Mesodermal cell (in vitro differentiated cells): ENCODE results near the gene TUBB4A.

ENCODE experiments used
- H3K27ac ChIP-seq: 2 replicates; pipeline ENCODE4 v1.7.0; 2013; ENCODE audit warnings: mild to moderate bottlenecking, low read depth, low read length, moderate library complexity; ENCODE audit not compliant: severe bottlenecking
- H3K36me3 ChIP-seq: 2 replicates; pipeline ENCODE4 v1.7.1; 2013; ENCODE audit warnings: mild to moderate bottlenecking, low read length, moderate library complexity; ENCODE audit not compliant: control insufficient read depth, insufficient read depth
- H3K4me1 ChIP-seq: one replicate; pipeline ENCODE4 v1.7.1; 2013; ENCODE audit warnings: mild to moderate bottlenecking, low read length; ENCODE audit not compliant: insufficient read depth, control insufficient read depth, poor library complexity, severe bottlenecking
- H3K4me3 ChIP-seq: 2 replicates; pipeline ENCODE4 v1.7.0; 2013; ENCODE audit warnings: low read length, control low read depth, mild to moderate bottlenecking; ENCODE audit not compliant: insufficient read depth, poor library complexity, severe bottlenecking; ENCODE audit errors: extremely low read depth
- H3K9me3 ChIP-seq: 2 replicates; pipeline ENCODE4 v1.7.1; 2013; ENCODE audit warnings: mild to moderate bottlenecking, low read length, moderate library complexity; ENCODE audit not compliant: control insufficient read depth
- WGBS, 2 experiments: methylation state at CpG; one replicate each; pipeline ENCODE4 v1.1.5; 2013; ENCODE audit warnings: missing lambda C conversion rate in 2 of 2; ENCODE audit not compliant: insufficient coverage in 2 of 2; 5-methylcytosine and 5-hydroxymethylcytosine counted together

Gene TUBB4A

DNA sequence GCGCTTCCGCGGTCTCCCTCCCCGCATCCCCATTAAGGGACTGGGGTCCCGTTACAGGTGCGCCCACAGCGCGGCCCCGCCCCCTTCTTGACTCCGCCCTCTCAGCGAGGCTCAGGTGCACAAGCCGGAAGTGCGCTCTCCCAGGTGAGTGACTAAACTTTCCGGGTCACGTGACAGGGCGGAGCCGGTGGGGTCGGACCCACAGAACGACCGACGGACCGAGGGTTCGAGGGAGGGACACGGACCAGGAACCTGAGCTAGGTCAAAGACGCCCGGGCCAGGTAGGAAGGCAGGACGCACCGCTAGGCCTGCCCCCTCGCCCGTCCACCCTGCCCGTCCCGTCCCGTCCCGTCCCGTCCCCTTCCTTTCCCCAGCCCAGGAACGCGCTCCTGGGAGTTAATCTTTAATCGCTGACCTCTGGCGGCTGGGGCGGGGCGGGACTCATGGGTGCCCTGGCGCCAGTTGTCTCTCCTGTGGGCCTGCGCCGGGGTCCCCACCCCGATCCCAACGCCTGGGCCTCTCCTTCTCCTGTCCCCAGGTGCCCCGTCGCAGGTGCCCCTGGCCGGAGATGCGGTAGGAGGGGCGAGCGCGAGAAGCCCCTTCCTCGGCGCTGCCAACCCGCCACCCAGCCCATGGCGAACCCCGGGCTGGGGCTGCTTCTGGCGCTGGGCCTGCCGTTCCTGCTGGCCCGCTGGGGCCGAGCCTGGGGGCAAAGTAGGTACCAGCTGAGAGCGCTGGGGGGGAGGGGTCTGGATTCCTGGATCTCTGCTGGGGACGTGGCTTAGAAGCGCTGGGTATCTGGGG, 37.8 kb downstream of the TUBB4A start, which contains the start of gene CRB3:
Gene CRB3, plus strand, starts transcription at position 202 of the 804 bp plus-strand sequence. Its CDS starts 431 bp downstream, at position 633.
- H3K9me3 ChIP-seq, result no peaks in the 10 kb centered on the region
- H3K27ac ChIP-seq, result no peak within 1 kb of the TSS
- WGBS, 2 experiments, result 3 to 5% methylated on average over 43 to 52 of the region's 65 CpGs
- no peaks in the 10 kb centered on the region for H3K36me3 ChIP-seq
- H3K4me3 ChIP-seq, result peak within 1 kb of the TSS; percentile 2
- H3K4me1 ChIP-seq, result no peaks in the 10 kb centered on the region

DNA sequence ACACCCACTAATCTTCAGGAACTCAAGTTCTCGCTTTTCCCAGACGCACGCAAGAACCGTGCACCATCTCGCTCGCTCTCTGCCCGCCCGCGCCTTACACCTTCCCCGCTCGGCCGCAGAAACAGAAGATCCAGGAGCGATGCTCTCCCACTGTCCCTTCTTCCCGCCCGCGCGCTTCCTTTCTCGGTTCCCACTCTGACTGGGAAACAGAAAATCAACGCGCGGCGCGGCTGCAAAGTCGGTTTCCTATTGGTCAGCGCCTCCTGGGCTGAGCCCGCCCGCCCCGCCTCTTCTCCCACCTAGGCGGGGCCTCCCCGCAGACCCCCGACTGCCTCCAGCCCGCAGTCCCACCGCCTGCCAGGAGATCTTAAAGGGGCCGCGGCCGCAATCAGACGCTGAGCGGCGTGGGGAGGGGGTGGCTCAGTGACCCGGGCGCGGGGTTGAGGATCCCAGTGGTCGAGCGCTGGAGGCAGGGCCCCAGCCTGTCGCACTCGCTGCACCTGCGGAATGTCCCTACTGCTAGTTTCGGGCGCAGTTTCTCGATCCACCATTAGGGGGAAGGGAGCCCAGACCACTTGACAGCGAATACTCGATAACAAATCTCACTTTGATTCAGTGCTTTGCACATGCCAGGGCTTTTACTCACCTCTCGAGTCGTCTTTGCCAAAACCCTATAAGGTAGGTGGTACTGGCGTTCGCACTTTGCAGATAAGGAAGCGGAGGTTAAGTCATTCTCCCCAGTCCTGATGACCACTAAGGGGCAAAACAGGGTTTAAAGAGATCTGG, 41.8 kb downstream of the TUBB4A start:
- H3K4me3 ChIP-seq, result peak overlapping the region; percentile 63
- WGBS, 2 experiments, result 0% methylated on average over 21 to 49 of the region's 57 CpGs
- peaks cover 8% of the 10 kb centered on the region for H3K4me1 ChIP-seq
- H3K27ac ChIP-seq, result peak overlapping the region; percentile 41
- H3K36me3 ChIP-seq, result peaks cover 14% of the 10 kb centered on the region
- H3K9me3 ChIP-seq, result peaks cover 2% of the 10 kb centered on the region

DNA sequence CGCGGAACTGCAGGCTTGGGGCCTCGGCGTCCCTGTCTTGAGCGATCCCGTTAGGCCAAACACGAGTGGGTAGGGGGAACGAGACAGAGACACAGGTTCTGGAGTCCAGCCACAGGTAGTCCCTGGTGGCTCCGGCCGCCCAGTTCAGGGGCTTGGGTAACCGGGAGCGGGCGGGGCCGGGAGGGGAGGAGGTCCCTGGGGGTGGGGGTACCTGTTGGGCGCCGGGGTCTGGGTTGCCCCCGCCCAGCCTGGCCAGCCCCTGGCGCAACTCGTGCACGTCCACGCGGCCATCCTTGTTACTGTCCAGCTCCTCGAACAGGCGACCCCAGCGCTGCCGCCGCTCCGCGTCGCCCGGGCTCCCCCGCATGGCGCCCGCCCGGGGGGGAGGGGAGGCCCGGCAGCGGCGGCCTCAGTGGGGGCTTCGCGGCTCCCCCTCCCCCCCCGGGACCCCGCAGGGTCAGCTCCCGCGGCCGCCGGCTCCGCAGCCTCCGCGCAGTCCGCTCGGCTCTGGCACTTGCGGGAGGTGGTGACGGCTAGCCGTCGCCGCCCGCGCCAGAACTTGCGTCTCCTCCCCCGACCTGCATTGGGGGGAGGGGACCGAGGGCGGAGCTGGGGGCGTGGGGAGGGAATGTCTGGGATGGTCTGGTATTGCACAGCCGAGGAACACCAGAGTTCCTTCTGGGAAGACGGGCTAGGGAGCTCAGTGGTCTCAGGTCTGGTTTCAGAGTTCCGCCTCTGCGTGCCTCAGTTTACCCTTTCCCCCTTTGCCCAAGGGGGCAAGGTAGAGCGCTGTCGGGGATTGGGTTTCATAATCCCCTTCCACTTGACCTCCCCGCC, 42.6 kb downstream of the TUBB4A start, which contains the start of gene SLC25A23:
Gene SLC25A23, minus strand, starts transcription at position 531 of the 837 bp plus-strand sequence. Its CDS starts 164 bp downstream, at position 367.
- Histone ChIP-seq H3K36me3 (peaks cover 22% of the 10 kb centered on the region), H3K27ac (peak within 1 kb of the TSS; percentile 41), H3K9me3 (peaks cover 10% of the 10 kb centered on the region), H3K4me1 (peaks cover 8% of the 10 kb centered on the region), H3K4me3 (peak within 1 kb of the TSS; percentile 63)
- WGBS, 2 experiments, result 0% methylated on average over 30 to 38 of the region's 70 CpGs

DNA sequence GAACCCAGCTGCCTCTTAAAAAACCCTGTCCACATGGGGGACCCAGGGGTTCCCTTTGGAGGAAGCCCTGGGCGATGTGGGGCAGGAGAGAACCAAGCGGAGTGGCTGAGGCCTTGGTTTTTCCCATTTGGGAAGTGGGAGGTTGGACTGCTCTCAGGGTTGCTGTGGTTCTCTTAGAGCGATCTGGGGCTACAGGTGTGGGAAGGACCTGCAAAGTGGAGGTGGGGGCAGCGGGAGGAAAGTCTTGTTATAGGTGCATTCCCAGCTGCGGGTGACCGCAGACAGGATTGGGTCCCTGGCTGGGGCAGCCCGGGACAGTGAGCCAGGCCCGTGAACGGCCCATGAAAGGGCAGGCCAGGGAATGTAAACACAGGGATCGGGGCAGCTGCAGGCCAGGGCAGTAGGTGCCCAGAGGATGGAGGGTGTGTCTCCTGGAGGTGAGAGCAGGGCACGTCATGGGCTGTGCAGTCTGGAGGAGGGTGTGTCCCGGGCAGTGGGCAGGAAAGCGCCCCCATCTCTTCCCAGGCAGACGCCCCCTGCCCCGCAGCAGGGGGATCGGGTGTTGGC, 43.3 kb downstream of the TUBB4A start:
- peak overlapping the region; percentile 63 for H3K4me3 ChIP-seq
- no peak overlapping the region for H3K27ac ChIP-seq
- H3K9me3 ChIP-seq, result peaks cover 17% of the 10 kb centered on the region
- peaks cover 29% of the 10 kb centered on the region for H3K36me3 ChIP-seq
- peaks cover 8% of the 10 kb centered on the region for H3K4me1 ChIP-seq
- WGBS, 2 experiments, result 47 to 50% methylated on average over 12 to 14 of the region's 16 CpGs

DNA sequence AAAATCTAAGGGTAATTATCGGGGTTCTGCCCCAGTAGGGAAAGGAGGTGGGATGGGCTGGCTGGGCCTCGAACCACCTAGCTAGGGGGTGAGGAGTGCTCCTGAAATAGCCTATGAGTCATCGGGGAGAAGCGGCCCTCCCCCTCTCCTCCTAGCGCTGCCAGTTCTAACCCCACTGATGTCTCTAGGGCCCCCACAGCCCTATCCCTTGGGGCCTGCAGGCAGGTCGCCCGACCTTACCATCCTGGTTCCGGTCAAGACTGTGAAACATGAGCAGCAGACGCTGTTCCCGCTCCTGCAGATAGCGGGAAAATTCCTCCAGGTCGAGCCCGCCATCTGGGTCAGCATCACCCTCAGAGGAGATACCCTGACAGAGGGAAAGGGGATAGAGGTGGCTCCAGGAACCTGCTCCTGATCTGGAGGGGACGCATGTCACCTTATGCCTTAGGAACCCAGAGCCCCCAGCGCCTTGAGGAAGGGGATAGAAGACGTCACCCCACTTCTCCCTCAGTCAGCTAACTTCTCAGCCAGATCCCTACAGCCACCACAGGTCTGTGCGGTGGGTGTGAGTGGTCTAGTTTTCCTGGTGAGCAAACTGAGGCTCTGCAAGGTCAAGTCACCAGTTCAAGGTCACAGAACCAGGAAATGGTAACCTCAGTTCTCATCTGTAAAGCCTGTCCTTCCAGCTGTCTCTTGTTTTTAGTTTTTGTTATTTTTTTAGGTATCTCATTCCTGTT, 44.0 kb downstream of the TUBB4A start:
- Histone ChIP-seq H3K36me3 (peaks cover 35% of the 10 kb centered on the region), H3K4me1 (peaks cover 8% of the 10 kb centered on the region), H3K27ac (no peak overlapping the region), H3K9me3 (peaks cover 20% of the 10 kb centered on the region), H3K4me3 (peak overlapping the region; percentile 63)
- 82 to 84% methylated on average over 11 to 14 of the region's 17 CpGs for WGBS, 2 experiments

DNA sequence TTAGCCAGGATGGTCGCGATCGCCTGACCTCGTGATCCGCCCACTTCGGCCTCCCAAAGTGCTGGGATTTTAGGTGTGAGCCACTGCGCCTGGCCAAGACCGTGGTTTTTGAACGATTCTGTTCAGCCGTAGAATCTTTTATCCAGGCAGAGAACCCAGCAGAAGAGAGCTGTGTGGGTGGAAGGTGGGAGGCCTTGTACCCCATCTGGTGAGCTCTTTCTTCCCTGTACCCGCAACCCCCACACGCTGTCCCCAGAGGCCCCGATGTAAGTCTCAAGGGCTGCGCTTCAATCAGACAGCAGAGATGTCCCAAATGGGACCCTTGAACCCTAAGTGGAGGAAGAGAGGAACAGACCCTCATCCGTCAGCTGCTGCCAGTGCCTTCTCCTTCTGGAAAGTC, 46.2 kb downstream of the TUBB4A start:
- Histone ChIP-seq H3K9me3 (peaks cover 20% of the 10 kb centered on the region), H3K4me1 (peaks cover 8% of the 10 kb centered on the region), H3K4me3 (no peak overlapping the region), H3K36me3 (peaks cover 48% of the 10 kb centered on the region), H3K27ac (no peak overlapping the region)
- WGBS, 2 experiments, result 94 to 99% methylated on average over 12 to 15 of the region's 15 CpGs

DNA sequence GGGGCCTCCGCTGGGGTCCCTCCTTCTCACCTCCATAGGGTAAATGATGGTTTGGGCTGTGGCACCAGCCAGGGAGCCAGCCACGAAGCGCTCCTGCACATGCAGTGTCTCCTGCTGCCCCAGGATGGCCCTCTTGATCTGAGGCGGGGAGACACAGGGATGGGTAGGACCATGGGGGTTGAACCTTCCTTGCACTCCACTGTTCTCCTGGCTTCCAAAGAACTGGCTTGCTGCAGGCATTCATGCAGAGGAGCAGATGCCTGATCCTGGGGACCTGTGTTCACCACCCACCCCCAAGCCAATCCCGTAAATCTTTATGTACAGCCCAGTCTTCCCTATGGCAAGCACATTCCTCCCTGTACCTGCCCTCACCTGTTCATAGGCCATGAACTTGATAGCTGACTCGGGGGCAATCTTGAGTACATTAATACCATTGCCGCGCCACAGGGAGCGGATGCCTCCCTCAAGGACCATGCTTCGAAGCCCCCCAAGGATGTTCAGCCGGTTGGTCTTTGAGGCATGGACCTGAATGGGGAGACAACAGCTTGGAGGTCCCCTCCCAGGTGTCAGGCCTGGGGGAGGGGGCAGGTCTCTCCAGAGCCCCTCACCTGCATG, 48.1 kb downstream of the TUBB4A start:
- Histone ChIP-seq H3K9me3 (peaks cover 20% of the 10 kb centered on the region), H3K27ac (no peak overlapping the region), H3K4me1 (peaks cover 8% of the 10 kb centered on the region), H3K36me3 (peaks cover 48% of the 10 kb centered on the region), H3K4me3 (no peak overlapping the region)
- 94 to 97% methylated on average over 10 of the region's 11 CpGs for WGBS, 2 experiments

DNA sequence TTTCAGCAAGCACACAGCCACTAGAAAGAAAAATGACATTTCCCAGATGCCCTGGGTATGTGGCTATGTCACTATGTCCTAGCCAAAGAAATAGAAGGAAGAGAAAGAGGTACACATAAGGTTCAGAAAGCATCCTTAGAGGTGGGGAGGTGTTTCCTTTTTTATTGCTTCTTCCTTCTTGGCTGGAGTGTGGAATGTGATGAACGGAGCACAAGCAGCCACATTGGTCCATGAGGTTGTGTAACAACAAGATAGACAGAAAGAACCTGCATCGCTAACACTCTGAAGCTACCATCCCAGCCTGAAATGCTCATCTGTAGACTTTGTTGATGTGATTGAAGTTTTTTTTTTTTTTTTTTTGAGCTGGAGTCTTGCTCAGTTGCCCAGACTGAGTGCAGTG, 49.2 kb downstream of the TUBB4A start:
- H3K36me3 ChIP-seq, result peaks cover 48% of the 10 kb centered on the region

DNA sequence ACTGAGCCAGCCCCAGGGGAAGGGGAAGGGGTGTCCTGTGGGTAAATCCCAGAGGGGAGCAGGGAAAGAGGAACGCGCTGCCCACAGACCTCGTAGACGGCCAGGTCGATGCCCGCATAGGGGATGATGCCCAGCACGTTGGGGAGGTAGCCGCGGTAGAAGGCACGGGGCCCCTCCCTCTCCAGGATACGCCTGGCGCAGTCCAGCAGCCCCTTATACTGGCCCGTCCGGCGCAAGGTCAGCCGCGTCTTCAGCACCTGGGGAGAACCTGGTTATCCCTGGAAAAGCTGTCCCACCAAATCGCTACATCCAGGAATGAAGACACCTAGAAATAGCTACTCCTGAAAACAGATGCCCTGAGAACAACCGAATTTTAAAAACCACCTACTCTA, 49.9 kb downstream of the TUBB4A start:
- peaks cover 48% of the 10 kb centered on the region for H3K36me3 ChIP-seq
- peaks cover 20% of the 10 kb centered on the region for H3K9me3 ChIP-seq
- H3K4me1 ChIP-seq, result no peaks in the 10 kb centered on the region
- no peak overlapping the region for H3K27ac ChIP-seq
- H3K4me3 ChIP-seq, result no peak overlapping the region
- WGBS, 2 experiments, result 96 to 98% methylated on average over 17 to 18 of the region's 19 CpGs

More for the DNA sequence above, 49.2 kb downstream of the TUBB4A start:
- Histone ChIP-seq H3K4me3 (no peak overlapping the region), H3K27ac (no peak overlapping the region), H3K4me1 (peaks cover 3% of the 10 kb centered on the region), H3K9me3 (peaks cover 20% of the 10 kb centered on the region)
- no CpG with 5 or more reads among the region's 2 CpGs for WGBS, 2 experiments
